Choroid plexus epithelial cell (primary cell): ENCODE results near the gene AOAH.
"Not testable (repeated sequence)": the region's sequence is repeated elsewhere in the genome, so short reads cannot be mapped to it uniquely, and the experiment has no call there.

Source experiments
- DNase-seq: peaks from one replicate; pipeline ENCODE4 v3.0.0-alpha.2; 2010; ENCODE audit warnings: low read depth
- H3K4me3 ChIP-seq: 2 replicates; pipeline ENCODE4 v1.5.1; 2011; ENCODE audit warnings: low read depth, mild to moderate bottlenecking, control low read depth, low read length, moderate library complexity
- TF ChIP-seq, protein P1 (sequence below): conservative IDR thresholded peaks from 2 replicates; pipeline ENCODE4 v1.5.1; 2011; ENCODE audit warnings: low read depth, mild to moderate bottlenecking, control low read depth, inconsistent platforms, low read length, moderate library complexity

Gene AOAH

DNA sequence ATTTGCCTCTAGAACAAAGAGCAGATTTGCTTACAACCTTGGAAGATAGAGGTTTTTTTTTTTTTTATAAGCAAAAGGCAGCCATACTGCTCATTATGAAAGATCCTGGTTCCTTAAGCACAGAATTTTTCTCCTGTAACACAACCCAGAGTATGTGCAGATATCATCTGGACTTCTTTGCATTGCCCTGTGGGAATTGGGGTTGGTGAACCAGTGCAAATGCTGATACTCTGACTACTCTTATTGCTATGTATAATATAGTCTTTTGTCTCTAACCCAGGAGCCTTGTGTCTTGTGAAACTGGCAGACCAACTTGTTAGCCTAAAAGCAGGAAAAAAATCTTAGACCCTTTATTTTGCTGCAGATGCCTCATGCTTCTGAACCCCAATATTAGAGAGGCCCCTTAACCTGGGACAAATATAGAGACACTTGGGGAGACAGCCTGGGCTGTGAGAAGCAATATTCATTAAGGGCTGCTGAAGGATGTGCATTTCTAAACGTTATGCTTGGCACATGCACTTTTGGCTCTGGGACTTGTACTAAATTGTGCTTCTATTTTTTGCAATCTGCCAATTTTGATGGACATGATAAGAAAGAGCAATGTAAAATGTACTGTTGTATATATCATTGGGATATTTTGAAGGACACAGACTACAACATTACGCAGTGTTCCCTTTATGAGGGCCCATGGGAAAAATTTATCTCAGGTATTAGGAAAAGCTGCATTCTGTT, 255.8 kb downstream of the AOAH start:
- H3K4me3 ChIP-seq: no peak overlapping the region
- peak; percentile 44 for DNase-seq
- TF ChIP-seq, protein P1, sequence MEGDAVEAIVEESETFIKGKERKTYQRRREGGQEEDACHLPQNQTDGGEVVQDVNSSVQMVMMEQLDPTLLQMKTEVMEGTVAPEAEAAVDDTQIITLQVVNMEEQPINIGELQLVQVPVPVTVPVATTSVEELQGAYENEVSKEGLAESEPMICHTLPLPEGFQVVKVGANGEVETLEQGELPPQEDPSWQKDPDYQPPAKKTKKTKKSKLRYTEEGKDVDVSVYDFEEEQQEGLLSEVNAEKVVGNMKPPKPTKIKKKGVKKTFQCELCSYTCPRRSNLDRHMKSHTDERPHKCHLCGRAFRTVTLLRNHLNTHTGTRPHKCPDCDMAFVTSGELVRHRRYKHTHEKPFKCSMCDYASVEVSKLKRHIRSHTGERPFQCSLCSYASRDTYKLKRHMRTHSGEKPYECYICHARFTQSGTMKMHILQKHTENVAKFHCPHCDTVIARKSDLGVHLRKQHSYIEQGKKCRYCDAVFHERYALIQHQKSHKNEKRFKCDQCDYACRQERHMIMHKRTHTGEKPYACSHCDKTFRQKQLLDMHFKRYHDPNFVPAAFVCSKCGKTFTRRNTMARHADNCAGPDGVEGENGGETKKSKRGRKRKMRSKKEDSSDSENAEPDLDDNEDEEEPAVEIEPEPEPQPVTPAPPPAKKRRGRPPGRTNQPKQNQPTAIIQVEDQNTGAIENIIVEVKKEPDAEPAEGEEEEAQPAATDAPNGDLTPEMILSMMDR: no peak

DNA sequence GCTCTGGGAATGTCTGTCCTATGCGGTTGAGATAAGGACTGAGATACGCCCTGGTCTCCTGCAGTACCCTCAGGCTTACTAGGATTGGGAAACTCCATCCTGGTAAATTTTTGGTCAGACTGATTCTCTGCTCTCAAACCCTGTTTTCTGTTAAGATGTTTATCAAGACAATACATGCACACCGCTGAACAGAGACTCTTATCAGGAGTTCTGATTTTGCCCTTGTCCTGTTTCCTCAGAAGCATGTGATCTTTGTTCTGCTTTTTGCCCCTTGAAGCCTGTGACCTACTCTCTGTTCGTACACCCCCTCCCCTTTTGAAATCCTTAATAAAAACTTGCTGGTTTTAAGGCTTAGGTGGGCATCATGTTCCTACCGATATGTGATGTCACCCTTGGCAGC, 258.3 kb downstream of the AOAH start:
- not testable (repeated sequence) for DNase-seq, H3K4me3 ChIP-seq

DNA sequence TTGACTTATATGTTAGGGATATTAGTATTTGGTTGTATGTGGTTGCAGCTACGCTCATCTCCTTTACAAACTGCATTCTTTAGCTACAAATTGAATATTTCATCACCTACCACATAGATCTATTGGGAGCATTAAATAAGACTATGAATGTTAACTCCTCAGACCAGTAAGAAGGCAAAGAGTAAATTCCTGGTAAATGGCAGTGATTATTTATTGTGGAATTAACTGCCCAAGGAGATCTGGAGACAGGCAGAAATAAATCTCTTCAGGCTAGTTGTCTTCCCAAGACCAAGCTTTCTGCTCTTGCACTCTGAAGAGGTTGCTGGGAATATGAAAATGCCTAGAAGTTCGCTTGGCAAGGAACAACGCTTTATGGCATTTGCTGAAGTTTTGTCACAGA, 260.0 kb downstream of the AOAH start:
- DNase-seq: no peak
- no peak overlapping the region for H3K4me3 ChIP-seq
- TF ChIP-seq, protein P1: no peak
